AG04450 (cell line): ENCODE data around the gene GEMIN5. TPM values are rescaled to one million over a fixed set of nuclear protein-coding genes. Genes with fewer than 3 reads are reported as not detected.

Experiments used
- CTCF ChIA-PET: fragments of 300-600, 350-600 bp; formaldehyde crosslinking; extraction: SDS; loops from one replicate; lab custom pipeline; 2022; ENCODE audit warnings: antibody characterized with exemption, inconsistent platforms; lab: Charles Lee
- POLR2A ChIA-PET: fragments of 350-600 bp; formaldehyde crosslinking; extraction: SDS; loops from one replicate; lab custom pipeline; 2021; ENCODE audit warnings: antibody characterized with exemption, inconsistent platforms; lab: Yijun Ruan, JAX
- DNase-seq: peaks from one replicate; pipeline ENCODE4 v3.0.0-alpha.2; 2011; ENCODE audit warnings: low read depth, low spot score
- H3K27ac ChIP-seq: one replicate; pipeline ENCODE4 v1.5.1; 2012; ENCODE audit warnings: low read depth, low read length, control low read depth
- H3K27me3 ChIP-seq: one replicate; pipeline ENCODE4 v1.6.0; 2012; ENCODE audit warnings: low read length; ENCODE audit not compliant: control insufficient read depth, insufficient read depth
- H3K4me3 ChIP-seq: 2 replicates; pipeline ENCODE4 v1.5.1; 2011; ENCODE audit warnings: mild to moderate bottlenecking, low read depth, low read length, control low read depth
- H3K9me3 ChIP-seq: 2 replicates; pipeline ENCODE4 v1.5.1; 2012; ENCODE audit warnings: low read length; ENCODE audit not compliant: control insufficient read depth, insufficient read depth
- polyA plus RNA-seq: library from polyadenylated mRNA; depleted of rRNA; stranded (reverse); fragments of >200 nt; gene quantifications from 2 replicates; pipeline ENCODE4 v1.2.3, GENCODE V29; 2011
- TF ChIP-seq, protein P1 (sequence below): IDR thresholded peaks from 2 replicates; pipeline ENCODE4 v1.5.1; 2011; ENCODE audit warnings: low read depth, low read length, control low read depth, inconsistent platforms

Gene GEMIN5
- polyA plus RNA-seq, 1 experiment, result 10.7 TPM

DNA sequence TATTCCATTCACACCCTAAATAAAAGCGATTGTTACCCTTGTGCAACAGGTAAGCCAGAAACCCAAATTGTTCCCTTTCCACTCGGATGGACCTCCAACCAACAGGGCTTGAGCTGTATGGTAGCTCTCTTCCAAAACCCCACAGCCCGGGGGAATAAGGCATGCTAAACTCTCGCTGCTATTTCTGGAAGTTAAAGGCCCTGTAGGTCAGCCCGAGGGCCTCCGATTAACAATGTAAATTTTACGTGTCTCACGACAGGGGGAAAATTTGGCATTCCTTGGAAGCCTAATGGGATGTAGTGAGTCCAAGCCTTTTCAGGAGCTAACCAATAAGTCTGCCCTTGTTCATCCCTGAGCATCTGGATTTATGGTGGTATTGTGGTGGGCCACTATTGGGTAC, 53.6 kb downstream of the GEMIN5 start:
- Histone ChIP-seq H3K27me3 (no peaks in the 10 kb centered on the region), H3K4me3 (no peak overlapping the region), H3K27ac (no peak overlapping the region), H3K9me3 (peaks cover 14% of the 10 kb centered on the region)
- ChIA-PET CTCF (no interaction called here), POLR2A (no interaction called here)
- DNase-seq, result no peak
- TF ChIP-seq, protein P1, sequence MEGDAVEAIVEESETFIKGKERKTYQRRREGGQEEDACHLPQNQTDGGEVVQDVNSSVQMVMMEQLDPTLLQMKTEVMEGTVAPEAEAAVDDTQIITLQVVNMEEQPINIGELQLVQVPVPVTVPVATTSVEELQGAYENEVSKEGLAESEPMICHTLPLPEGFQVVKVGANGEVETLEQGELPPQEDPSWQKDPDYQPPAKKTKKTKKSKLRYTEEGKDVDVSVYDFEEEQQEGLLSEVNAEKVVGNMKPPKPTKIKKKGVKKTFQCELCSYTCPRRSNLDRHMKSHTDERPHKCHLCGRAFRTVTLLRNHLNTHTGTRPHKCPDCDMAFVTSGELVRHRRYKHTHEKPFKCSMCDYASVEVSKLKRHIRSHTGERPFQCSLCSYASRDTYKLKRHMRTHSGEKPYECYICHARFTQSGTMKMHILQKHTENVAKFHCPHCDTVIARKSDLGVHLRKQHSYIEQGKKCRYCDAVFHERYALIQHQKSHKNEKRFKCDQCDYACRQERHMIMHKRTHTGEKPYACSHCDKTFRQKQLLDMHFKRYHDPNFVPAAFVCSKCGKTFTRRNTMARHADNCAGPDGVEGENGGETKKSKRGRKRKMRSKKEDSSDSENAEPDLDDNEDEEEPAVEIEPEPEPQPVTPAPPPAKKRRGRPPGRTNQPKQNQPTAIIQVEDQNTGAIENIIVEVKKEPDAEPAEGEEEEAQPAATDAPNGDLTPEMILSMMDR, result no peak

- TF ChIP-seq, protein P1, result no peak
- POLR2A ChIA-PET, result no interaction called here
- no peak for DNase-seq
- H3K4me3 ChIP-seq, result no peak overlapping the region
- CTCF ChIA-PET, result no interaction called here
- no peak overlapping the region for H3K27ac ChIP-seq
- no peaks in the 10 kb centered on the region for H3K27me3 ChIP-seq
- H3K9me3 ChIP-seq, result peaks cover 29% of the 10 kb centered on the region
Observed at GRCh38 chr5:154881986-154882385, 56.0 kb downstream of the GEMIN5 start.

DNA sequence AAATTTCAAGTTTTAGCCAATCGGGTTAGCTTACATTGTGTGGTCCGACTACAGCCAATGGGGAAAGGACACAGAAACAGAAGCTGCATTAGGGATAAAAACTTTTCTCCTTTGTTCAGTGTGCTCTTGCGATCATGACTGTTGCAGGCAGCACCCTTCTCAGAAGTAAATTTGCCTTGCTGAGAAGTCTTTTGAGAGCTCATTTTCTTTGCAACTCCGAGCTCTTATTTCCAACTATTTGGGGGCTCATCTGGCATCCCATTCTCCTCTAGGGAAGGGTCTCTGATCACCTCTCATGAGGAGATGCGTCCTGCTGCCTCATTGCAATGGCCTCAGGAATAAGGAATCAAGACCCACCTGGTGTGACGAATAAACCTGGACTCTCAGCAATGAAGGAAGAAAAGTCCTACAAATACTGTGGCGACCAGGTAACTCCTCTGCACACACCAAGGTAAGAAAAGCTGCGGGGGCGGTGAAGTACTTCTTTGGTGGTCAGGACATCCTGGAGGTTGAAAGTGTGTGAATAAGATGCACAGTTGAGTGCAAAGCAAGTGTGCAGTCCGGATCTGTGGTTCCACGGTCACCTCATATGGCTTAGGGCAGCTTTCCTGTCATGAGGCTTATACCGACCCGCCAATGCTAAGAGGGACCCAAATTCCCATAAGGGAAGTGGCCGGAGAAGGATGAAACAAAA, 59.2 kb downstream of the GEMIN5 start:
- Histone ChIP-seq H3K9me3 (peaks cover 19% of the 10 kb centered on the region), H3K4me3 (no peak overlapping the region), H3K27me3 (no peaks in the 10 kb centered on the region), H3K27ac (no peak overlapping the region)
- TF ChIP-seq, protein P1, result no peak
- ChIA-PET POLR2A (no interaction called here), CTCF (no interaction called here)
- DNase-seq, result no peak

DNA sequence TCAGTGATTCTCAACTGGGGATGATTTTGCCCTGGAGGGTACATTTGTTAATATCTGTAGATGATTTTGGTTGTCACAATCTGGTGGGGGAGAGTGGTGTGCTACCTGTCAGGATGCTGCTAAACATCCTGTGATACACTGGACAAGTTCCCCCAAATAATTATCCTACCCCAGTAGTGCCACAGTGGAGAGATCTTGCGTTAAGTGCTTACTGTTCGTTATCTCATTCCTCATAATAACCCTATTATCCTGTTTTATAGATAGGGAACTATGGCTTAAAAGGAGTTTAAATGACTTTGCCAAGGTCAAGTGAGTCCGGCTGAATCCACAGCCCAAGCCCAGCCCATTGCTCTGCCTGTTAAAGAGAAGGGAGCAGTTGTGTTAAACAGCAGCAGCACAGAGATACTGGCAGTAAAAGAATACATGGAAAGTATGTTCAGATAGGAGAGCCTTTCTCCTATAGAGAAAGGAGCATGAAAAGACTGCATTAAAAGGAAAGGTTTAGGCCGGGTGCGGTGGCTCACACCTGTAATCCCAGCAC, 64.2 kb downstream of the GEMIN5 start:
- ChIA-PET CTCF (no interaction called here), POLR2A (no interaction called here)
- Histone ChIP-seq H3K27ac (no peak overlapping the region), H3K27me3 (no peaks in the 10 kb centered on the region), H3K9me3 (peaks cover 11% of the 10 kb centered on the region), H3K4me3 (no peak overlapping the region)
- no peak for DNase-seq
- TF ChIP-seq, protein P1, result no peak

GRCh38 chr5:154871734-154872133, 66.3 kb downstream of the GEMIN5 start:
- TF ChIP-seq, protein P1, result no peak
- ChIA-PET POLR2A (no interaction called here), CTCF (interaction anchor here (1.0 kb wide), 1 partner anchor 12 kb away, joined by 3 read pairs; no protein-coding TSS in a partner anchor)
- Histone ChIP-seq H3K4me3 (no peak overlapping the region), H3K27me3 (no peaks in the 10 kb centered on the region), H3K27ac (no peak overlapping the region), H3K9me3 (no peaks in the 10 kb centered on the region)
- DNase-seq, result no peak
